ENCODE data around the gene PLA2G6.
A peak's percentile ranks its signal among the peaks of the same experiment; 100 is the strongest.

Gene PLA2G6

DNA sequence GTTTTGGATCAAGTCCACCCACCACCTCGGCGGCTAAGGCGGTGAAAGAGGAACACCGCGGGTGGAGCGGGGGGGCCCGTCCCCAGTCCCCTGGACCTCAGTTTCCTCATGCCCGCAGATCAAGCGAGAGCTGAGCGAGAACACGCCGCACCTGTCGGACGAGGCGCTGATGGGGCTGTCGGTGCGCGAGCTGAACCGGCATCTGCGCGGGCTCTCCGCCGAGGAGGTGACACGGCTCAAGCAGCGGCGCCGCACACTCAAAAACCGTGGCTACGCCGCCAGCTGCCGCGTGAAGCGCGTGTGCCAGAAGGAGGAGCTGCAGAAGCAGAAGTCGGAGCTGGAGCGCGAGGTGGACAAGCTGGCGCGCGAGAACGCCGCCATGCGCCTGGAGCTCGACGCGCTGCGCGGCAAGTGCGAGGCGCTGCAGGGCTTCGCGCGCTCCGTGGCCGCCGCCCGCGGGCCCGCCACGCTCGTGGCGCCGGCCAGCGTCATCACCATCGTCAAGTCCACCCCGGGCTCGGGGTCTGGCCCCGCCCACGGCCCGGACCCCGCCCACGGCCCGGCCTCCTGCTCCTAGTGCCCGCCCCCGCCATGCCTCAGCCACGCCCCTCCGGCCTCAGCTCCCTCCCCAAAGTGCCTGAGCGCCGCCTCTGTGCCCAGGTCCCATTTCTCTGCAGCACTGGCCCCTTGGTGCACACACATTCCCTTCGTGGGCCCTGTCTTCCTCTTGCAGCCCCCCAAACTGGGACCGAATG, 32.8 kb upstream of the PLA2G6 start:
- DNase-seq = no peak

DNA sequence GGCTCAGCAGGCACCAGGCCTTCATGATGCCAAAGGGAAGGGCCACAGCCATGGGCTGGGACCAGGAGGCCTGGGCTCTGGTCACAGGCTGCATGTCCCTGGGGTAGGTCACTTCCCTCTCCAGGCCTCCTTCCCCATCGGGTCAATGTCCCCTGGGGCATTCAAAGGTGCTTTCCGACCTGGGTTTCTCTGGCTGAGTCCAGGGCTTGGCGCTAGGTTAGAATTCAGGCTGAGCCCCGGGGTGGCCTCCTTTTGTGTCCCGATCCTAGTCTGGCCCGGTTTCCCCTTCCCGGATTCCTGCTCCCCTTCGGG, 32.3 kb upstream of the PLA2G6 start:
- no peak for DNase-seq

DNA sequence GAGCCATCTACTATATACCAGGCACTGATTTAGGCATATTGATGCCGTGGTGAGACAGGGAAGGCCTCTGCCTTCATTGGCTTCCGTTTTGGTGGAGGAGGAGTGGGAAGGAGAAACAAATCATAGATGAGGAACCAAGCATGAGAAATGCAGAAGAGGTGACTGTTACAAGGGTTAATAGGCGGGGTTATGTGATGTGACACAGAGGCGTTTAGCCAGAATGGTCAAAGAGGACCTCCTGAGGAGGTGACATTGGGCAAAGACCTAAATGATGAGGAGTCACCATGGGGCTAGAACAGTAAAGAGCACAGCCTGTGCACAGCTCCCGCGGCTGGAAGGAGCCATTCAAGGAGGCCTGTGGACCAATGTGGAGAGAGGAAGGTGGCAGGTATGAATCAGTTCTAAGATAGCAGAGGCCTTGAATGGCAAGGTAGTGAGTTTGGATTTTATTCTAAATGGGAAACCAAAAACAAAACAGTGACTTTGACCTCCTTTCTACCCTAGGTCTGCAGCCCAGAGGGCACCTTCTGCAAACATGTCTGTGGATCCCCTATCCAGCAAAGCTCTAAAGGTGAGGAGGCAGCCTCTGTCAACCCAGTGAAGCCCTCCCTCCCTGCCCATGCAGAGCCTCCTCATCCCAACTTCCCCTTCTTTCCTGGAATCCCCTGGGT, 31.8 kb upstream of the PLA2G6 start:
- no peak for DNase-seq

DNA sequence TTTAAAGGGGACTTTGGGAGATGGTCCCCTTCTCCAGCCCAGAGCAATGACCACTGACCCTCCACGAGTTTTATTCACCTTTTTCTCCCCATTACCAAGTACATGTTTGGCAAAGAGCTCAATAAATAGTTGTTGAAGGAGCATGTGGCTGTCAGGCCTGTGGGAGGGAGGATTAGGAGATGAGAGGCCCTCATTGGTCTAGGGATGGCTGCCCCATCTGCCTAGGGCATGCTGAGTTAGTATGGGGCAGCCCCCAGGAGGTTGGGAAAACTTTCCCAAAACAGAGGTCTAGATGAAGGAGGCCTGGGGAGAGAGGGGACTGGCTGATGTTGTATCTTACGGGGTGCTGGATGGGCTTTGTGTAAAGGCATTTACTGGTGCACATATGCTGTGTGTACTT, 30.8 kb upstream of the PLA2G6 start:
- no peak for DNase-seq

DNA sequence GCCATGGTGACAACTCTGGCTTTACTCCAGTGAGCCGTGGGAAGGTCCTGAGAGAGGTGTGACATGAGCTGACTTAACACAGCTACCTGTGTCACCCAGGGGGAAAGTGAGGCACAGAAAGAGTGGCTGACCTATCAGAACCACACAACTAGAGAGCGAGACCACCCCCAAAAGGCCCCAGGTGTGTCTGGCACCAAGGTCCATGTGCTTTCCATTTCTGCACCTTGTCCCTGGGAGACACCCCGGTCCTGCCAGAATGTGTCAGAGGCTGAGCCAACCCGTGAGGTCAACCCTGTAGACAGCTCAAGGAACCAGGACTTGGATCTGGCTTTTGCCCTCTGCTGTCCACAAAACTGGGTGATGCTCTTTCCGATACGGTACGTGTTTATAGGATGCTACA, 29.9 kb upstream of the PLA2G6 start:
- DNase-seq = no peak

DNA sequence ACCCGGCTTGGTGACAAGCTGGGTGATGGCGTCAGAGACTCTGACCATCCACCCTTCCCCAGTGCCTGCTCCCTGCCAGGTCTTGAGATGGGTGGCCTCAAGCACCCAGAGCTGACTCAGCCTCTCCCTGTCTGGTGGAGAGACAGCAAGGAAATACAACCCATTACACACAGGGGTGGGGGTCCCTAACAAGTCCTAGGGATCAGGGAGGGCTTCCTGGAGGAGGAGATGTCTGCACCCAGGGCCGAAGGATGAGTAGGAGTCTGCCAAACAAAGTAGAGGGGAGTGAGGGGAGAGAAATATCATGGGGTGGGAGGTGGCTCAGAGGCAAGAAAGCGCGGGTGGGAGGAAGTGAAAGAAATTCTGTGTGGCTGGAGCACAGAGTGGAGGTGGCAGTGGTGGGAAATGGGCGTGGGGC, 26.9 kb upstream of the PLA2G6 start:
- DNase-seq = no peak

DNA sequence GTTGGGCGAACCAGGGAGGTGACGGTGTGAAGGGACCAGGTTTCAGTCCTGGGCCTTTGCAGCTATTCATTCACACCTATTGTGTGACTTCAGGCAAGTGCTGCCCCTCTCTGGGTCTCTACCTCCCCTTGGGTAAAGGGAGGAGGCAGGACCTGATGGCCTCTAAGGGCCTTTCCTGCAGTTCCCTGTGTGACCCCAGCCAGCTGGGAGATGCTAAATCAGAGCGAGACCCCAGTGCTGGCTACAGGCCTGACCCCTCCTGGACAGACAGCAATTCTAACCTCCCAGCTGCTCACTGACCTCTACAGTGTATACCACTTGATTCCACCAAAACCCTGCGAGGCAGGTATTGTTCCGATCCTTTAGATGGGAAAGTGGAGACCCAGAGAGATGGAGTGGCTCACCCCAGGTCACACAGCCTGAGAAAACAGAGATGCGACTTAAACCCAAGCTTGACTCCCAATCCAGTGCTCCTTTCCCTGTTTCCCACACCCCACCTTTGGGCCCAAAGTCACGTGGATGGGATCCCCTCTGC, 26.3 kb upstream of the PLA2G6 start:
- DNase-seq = no peak

DNA sequence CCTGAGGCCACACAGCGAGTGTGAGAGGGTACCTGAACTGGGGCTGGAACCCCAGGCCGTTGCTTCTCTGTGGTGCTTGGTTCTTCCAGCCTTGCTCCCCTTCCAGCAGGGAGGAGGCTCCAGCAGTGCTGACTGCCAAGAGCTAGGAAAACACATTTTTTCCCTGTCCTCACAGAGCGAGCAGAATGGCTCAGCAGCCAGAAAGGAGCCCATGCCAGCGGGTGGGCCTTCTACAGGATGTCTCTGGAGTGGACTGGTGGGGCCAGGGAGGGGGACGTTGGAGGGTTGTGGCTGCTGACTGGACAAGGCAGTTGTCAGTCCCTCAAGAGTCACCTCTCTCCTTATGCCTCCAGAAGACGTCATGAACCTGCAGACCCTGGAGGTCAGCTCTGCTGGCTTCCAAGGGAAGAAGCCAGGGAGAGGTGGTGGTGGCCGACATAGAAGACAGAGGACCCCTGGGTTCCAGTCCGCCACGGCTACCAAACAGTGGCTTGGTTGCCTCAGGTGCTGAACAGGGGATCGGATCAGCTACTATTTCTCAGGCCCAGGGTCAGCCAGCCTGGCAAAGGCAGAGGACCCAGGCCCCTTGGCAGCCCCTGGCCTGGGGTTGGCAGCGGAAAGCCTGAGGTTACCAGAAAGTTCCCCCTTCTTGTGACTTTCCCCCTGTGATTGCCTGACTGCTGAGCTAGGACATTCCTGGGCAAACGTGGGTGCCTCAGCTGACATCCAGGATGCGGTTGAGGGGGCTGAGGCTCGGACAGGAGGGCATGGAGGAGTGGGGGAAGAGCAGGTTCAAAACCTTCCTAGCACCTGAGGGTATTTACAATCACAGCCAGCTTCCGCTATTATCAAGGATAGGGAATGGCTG, 23.9 kb upstream of the PLA2G6 start:
- no peak for DNase-seq

DNA sequence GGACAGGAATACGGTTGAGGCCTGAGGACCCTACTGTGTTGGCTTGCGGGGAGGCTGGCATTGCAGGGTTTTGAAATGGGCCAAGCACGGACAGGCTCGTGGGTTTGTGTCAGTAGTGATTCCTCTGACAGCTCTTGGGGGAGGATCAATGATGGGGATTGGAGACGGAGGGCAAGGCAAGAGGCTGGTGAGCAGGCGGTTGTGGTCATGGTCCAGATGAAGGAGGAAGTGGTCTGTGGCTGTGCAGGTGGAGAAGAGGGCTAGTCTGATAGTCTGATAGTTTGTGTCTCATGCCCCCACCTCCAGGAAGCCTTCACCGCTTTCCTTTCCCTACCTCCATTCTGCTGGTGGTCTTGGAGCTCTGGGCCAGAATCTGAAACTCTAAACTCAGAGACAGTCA, 23.2 kb upstream of the PLA2G6 start:
- no peak for DNase-seq

DNA sequence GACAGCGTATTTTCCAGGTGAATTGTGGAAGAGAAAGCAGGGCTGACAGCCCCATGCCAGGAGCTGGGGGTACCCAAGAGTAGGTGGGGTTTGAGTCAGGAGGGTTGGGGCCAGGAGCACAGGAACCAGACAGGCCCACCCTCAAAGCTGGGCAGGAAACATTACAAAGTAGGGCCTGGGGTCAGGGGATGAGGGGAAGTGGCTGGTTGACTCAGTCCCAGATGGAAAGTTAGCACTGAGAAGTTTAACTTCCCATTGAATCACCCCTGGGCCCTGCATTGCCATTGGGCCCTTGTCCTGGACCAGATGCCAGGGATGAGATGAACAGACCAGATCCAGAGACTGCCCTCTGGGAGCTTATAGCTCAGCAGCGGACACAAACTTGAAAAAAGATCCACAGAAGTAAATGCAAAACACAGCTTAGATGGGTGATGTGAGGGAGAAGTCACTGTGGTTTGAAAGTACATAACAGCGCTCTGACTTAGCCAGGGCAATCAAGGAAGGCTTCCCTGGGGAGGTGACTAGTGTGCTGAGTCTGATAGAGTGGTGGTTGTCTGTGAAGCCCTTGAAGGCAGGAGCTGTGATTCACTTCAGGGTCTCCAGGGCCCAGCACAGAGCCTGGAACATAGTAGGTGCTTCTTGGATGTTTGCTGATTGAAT, 22.4 kb upstream of the PLA2G6 start:
- DNase-seq = no peak

DNA sequence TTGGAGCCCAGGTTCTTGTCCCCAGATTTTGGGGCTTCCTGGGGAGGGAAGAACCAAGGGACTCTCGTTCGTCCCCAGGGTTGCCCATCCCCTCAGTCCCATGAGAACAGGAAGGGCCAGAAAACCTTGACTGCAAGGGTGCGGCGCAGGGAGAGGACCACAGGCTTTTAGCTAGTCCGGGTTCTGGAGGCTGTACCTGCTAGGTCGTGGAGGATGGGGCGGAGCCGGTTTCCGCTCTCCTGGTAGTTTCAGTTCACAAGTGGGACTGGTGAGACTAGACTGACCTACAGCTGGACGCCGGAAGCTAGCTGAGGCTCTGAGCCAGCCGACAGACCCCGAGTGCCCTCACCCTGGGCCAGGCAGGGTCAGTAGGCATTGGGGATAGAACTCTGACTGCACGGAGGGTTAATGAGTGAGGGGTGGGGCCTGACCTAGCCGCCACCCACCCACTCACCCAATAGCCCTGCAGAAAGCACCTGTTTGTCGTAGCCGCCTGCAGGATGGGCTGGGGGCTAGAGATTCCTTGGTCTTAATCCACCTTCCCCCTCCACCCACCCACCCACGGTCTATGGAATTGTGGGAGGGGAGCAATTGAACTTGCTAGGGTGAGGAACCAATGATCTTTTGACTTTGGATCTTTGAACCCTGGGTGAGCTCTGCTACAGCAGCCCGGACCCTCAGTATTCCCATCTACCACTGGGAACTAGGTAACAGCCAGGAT, 21.6 kb upstream of the PLA2G6 start:
- no peak for DNase-seq

DNA sequence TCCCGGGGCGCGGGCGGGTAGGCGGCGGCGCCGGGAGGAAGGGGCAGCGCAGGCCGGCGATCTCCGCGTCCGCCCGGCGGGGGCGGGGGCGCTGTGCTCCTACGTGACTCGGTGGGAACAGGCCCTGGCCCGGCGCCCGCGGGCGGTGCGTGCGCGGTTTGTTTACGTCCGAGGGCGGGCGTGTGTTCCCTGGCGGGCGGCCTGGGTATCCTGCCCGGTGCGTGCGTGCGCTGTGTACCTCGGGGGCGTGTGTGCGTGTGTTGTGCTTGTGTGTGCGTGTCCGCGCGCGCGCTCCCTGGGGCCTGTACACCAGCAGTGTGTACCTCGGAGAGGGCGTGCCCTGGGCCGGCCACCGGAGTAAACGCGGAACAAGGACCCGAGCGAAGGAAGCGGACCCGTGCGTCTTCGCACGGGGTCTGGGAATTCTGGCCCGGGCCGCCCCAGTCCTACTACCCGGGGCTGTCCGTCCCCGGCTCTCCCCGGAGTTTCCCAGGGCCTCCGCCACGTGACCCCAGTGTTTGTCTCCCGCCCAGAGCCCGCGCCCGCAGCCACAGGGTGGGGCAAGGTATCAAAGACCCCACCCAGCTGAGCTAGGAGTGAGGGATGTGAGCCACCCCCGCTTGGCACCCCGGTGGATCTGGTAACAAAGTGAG, 20.9 kb upstream of the PLA2G6 start:
- peak; percentile 70 to 77 for DNase-seq

DNA sequence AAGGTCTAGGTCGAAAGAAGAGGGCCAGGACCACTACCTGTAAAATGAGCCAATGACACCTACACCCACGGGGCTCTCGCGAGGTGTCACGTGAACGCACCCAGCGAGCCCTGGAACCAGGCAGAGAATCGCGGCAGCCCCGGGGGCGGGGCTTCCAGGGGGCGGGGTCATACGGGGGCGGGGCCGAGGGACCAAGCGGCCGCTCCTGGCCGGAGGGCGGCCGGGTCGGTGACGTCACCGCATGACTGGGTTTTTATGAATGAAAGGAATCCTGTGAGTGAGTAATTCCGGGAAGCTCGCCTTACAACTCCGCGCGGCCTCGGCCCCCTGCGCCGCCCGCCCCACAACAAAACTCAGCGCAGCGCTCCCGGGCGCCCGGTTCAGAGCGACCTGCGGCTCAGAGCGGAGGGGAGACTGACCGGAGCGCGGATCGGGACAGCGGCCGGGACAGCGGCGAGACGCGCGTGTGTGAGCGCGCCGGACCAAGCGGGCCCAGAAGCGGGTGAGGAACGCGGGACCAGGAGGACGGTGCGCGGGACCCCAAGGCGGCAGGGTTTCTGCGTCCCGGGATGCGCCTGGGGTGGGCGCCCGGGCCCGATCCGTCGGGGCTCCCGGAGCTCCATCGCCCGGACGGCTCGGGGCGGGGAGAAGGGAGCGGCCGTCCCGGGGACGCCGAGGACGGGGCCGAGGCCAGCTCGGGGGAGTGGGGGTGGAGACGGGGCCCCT, 20.2 kb upstream of the PLA2G6 start, which contains the start of gene MAFF:
Gene MAFF, plus strand, starts transcription at position 284 of the 726 bp plus-strand sequence. CDS start 11,860 bp downstream, outside the sequence.
- DNase-seq = peak; percentile 85 to 92

DNA sequence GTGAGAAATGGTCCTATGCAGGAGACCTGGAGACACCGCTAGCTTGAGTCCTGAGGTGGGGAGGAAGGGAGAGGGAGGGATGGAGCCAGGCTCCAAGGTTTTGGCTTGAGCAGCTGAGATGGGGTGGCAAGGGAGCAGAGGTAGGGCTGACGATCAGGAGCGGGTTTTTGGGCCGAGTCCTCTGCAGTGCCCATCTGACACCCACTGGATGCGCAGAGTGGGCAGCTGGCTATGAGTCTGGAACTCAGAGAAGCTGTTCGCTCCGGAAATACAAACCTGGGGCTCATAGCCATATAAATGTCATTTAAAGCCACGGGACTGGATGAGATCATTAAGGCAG, 19.7 kb upstream of the PLA2G6 start:
- DNase-seq = no peak

DNA sequence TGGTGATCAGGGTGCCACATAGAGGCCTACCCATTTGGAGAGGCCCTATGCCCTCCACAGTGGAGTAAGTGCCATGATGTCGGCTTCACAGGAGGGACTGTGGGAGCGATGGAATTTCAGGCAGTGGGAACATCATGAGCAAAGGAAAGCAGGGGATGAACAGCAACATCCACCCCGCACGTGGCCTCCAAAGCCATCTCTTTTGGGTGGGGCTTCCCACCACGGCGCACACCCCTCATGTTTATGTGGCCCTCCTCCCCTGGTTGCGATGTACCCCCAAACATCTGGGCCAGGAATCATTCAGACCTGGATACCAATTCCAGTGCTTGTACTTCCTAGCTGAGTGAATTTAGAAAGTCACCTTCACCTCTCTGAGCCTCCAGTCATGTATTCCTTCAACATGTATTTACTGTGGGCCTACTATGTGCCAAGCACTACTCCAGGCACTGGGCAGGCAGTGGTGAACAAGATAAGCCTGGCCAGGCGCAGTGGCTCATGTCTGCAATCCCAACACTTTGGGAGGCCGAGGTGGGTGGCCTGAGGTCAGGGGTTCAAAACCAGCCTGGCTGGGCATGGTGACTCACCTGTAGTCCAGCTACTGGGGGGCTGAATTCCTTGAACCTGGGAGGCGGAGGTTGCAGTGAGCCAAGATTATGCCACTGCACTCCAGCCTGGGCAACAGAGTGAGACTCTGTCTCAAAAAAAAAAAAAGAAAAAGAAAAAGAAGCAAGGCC, 18.4 kb upstream of the PLA2G6 start:
- no peak for DNase-seq

DNA sequence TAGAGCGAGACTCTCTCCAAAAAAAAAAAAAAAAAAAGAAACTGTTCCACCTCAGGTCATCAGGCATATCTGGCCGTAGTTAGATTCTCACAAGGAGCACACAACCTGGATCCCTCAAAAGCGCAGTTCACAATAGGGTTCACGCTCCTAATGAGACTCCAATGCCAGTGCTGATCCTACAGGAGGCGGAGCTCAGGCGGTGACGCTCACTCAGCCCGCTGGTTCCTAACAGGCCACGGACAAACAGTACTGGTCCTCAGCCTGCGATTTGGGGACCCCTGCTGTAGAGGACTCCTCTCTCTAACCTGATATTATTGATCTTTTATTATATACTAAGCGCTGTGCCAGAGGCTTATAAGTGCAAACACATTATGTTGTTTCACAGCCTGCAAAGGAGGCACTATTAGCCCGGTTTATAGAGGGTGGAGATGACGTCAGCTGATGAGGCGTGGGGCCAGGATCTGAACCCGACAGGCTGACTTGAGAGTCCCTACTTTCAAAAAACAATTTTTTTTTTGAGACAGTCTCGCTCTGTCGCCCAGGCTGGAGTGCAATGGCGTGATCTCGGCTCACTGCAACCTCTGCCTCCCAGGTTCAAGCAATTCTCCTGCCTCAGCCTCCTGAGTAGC, 15.3 kb upstream of the PLA2G6 start:
- no peak for DNase-seq

DNA sequence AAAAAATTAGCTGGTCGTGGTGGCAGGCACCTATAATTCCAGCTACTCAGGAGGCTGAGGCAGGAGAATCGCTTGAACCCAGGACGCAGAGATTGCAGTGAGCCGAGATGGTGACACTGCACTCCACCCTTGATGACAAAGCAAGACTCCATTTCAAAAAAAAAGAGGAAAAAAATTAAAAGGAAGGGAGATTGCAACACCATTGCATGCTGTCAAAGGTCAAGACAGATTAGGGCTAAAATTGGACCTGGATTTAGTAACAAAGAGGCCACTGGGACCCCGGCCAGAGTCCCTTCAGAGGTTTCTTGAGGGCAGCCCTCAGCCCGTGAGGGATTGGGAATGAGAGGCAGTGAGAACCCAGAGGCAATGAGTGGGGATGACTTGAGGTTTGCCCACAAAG, 11.9 kb upstream of the PLA2G6 start:
- no peak for DNase-seq

DNA sequence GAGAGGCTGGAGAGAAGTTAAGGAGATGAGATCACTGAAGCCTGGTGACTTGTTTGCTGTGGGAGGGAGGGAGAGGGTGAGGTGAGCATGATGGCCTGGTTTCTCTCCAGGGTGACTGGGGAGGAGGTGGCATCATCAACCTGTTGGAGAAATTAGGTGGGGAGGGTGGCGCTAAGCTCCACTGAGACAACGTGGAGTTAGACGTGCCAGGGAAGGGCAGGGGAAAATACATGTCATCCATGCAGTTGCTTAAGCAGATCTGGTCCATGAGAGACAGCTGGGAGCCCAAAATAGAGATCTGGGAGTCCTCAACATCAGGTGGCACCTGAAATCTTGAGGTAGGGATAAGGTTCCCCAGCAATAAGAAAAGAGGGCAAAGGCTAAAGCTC, 10.8 kb upstream of the PLA2G6 start:
- no peak for DNase-seq

DNA sequence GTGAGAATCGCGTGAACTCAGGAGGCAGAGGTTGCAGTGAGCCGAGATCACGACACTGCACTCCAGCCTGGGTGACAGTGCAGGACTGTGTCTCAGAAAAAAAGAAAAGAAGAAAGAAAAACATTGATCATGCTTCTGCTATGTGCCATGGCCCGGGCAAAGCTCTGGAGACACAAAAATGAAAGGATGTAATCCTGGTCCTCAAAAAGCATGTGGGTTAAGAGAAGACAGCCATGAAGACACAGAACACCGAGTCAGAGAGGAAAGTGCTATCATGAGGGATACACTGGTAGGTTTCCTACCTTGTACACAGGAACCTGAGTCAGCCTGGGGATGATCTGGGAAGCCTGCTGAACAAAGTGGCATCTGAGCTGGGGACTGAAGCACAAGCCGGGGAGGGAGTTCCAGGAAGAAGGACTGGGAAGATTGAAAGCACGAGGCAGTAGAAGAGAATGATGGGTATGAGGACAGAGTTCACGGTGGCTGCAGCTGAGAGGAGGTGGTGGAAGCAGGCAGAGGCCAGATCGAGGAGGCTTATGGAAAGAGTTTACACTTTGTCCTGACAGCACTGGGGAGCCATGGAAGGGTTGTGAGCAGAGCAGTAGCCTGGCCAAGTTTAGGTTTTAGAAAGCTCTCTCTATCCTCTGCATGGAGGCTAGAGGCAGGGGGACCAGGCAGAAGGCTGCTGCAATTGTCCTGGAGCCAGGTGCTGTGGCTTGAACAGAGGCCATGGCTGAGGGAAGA, 10.3 kb upstream of the PLA2G6 start:
- no peak for DNase-seq
